ENCODE data around the gene CASP3. TPM values are rescaled to one million over a fixed set of nuclear protein-coding genes. Genes with fewer than 3 reads are reported as not detected.

The CASP3 gene
- total and polyA plus RNA-seq, 9 of the 15 experiments (the other 6 are each of a cell fraction or from before 2014, with no cell fraction given), result 17.6 to 40.1 (median 31.8) TPM

DNA sequence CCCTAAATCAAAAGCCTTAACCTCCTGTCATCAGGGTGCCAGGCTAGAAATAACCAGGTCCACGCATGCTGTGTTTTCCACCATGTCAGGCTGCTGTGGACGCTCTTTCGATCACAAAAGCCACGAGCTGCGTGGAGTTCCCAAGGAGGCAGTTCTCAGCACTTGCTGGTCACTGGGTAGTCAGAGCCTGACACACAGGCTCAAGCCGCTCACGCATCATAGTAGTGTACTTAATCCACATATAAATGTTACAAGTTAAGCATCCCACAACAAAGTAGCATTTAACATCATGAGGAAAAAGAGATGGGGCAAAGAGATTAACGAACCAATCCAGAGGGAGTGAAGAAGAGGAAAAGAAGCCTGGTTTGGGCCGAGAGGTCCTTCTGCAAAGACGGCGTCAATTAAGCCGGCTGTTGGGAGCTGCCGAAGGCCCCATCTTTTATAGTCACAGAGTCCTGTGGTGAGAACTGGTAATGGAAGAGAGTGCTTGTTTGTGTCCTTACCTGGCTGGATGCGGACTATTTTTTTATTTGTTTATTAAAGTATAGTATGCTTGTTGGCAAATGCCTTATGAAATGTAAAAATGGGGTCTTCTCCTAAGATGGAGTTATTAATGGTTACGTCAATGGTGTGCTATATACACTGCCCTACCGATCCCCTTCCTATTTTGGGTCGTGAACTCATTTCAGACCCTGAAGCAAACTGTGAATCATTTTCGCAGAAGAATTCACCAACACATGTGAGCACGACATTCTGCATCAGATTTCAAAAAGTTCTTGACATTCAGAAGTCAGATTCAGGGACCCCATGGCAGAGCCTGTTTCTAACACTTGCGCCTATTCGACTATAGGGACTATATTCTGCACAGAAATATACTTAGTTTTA, 966 bp upstream of the CASP3 start (continued):
- TF ChIP-seq THRB (CRISPR knock-in tag; conservative IDR thresholded peaks at IDR 0.05), result no peak
- 0 out of 2 replicates have a peak, but pooled peaks have one; percentile 31 for TF ChIP-seq TRIM28 (IDR thresholded peaks at IDR 0.05)
- no peak for TF ChIP-seq ZNF311 (CRISPR knock-in tag; IDR thresholded peaks at IDR 0.05)
- TF ChIP-seq CBFB (CRISPR knock-in tag; IDR thresholded peaks at IDR 0.05), result peak; percentile 65; the same call in 1 of the 2 replicates
- TF ChIP-seq, protein P1, sequence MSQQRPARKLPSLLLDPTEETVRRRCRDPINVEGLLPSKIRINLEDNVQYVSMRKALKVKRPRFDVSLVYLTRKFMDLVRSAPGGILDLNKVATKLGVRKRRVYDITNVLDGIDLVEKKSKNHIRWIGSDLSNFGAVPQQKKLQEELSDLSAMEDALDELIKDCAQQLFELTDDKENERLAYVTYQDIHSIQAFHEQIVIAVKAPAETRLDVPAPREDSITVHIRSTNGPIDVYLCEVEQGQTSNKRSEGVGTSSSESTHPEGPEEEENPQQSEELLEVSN (IDR thresholded peaks at IDR 0.05; ENCODE audit: borderline replicate concordance in 1 of 2, extremely low read depth in 1 of 2, insufficient read depth in 1 of 2, insufficient read length in 1 of 2, low read depth in 1 of 2, low read length in 1 of 2, poor library complexity in 1 of 2, severe bottlenecking in 1 of 2), result peak in 1 of 2 experiments; percentile 39
- TF ChIP-seq, protein P2, sequence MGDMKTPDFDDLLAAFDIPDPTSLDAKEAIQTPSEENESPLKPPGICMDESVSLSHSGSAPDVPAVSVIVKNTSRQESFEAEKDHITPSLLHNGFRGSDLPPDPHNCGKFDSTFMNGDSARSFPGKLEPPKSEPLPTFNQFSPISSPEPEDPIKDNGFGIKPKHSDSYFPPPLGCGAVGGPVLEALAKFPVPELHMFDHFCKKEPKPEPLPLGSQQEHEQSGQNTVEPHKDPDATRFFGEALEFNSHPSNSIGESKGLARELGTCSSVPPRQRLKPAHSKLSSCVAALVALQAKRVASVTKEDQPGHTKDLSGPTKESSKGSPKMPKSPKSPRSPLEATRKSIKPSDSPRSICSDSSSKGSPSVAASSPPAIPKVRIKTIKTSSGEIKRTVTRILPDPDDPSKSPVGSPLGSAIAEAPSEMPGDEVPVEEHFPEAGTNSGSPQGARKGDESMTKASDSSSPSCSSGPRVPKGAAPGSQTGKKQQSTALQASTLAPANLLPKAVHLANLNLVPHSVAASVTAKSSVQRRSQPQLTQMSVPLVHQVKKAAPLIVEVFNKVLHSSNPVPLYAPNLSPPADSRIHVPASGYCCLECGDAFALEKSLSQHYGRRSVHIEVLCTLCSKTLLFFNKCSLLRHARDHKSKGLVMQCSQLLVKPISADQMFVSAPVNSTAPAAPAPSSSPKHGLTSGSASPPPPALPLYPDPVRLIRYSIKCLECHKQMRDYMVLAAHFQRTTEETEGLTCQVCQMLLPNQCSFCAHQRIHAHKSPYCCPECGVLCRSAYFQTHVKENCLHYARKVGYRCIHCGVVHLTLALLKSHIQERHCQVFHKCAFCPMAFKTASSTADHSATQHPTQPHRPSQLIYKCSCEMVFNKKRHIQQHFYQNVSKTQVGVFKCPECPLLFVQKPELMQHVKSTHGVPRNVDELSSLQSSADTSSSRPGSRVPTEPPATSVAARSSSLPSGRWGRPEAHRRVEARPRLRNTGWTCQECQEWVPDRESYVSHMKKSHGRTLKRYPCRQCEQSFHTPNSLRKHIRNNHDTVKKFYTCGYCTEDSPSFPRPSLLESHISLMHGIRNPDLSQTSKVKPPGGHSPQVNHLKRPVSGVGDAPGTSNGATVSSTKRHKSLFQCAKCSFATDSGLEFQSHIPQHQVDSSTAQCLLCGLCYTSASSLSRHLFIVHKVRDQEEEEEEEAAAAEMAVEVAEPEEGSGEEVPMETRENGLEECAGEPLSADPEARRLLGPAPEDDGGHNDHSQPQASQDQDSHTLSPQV (IDR thresholded peaks at IDR 0.05), result peak; percentile 49; the same call in 1 of the 2 replicates
- TF ChIP-seq ZNF12 (CRISPR knock-in tag; IDR thresholded peaks at IDR 0.05), result 0 out of 2 replicates have a peak, but pooled peaks have one; percentile 20
- no peak for TF ChIP-seq TAL1 (IDR thresholded peaks at IDR 0.05)
